Measurements from ENCODE around the gene ATP6V0E1.
A peak's percentile ranks its signal among the peaks of the same experiment; 100 is the strongest.
"Not testable (repeated sequence)": the region's sequence is repeated elsewhere in the genome, so short reads cannot be mapped to it uniquely, and the experiment has no call there.

Gene ATP6V0E1

GRCh38 chr5:173003360-173003759, 19.8 kb downstream of the ATP6V0E1 start:
- no peak for DNase-seq (ENCODE audit: low read depth, low spot score)

- DNase-seq (ENCODE audit: low read depth, low spot score), result no peak
Observed at GRCh38 chr5:173004013-173004412, 20.4 kb downstream of the ATP6V0E1 start.

DNA sequence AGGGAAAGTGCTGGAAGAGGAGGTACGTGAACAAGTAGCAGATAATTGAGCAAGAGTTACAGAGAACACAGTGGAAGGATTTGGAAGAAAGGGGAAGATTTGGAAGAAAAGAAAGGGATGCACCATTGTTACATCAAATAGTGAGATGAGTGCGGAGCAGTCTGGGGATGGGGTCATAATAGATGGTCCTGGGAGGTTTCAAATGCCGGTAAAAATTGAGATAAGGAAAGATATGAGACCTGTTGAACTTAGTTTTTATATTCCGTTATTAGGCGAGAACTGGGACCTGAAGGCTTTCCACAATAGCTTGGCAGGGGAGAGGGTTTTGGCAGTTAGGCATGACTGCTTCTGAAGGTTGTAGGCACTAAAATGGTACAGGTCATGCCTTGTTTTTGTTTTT, 20.9 kb downstream of the ATP6V0E1 start:
- DNase-seq (ENCODE audit: low read depth, low spot score), result no peak

DNA sequence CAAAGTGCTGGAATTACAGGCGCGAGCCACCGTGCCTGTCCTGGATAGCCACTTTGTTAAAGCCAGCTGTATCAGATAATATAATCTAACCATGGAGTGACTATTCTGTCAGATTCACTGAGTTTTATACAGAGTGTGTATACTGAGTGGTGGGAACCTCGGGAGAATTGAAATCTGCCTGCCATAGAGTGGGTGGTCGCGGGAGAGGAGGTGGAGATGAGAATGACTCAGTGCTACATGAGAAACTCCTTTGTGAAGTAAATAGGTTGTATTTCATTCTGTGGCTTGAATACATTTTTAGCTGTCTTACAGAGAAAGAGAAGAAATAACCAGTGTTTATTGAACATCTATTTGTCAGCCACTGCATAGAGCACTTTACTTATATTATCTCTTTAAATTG, 26.4 kb downstream of the ATP6V0E1 start:
- DNase-seq (ENCODE audit: low read depth, low spot score), result no peak

DNA sequence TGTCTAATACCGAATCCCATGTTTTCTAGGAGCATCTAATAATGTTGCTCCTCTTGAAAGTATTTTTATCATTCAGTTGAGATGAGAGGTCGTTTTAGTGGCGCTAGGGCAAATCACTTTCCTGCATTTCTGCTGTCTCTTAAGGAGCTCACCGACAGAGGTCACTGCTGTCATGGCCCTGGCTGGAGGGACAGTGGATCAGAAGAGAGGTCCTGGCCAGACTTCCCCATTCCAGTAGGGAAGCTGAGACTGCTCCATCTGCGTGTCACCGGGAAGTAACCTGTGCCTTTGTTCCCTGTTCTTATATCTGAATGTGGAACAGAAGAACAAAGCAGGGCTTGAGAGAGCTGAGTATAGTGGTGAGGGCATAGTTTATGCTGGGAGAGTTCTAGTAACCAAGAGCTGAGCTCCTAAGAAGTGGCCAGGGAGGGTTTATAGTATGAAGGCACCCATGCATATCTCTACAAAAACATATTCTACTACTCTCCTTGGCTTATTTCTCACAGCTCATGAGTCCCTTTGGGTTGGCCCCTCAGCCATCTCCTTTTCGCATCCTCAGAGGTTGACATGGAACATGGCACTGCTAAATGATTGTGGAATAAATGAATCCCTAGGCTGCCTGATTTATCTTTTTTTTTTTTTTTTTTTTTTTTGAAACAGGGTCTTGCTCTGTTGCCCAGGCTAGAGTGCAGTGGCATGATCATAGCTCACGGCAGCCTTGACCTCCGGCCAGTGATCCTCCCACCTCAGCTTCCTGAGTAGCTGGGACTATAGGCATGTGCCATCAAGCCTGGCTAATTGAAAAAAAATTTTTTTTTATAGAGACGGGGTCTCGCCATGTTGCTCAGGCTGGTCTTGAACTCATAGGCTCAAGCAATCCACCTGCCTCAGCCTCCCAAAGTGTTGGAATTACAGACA, 27.2 kb downstream of the ATP6V0E1 start:
- DNase-seq (ENCODE audit: low read depth, low spot score), result peak; percentile 55

- no peak for DNase-seq (ENCODE audit: low read depth, low spot score)
Observed at GRCh38 chr5:173011566-173011965, 28.0 kb downstream of the ATP6V0E1 start.

- DNase-seq (ENCODE audit: low read depth, low spot score), result no peak
Observed at GRCh38 chr5:173012882-173013281, 29.3 kb downstream of the ATP6V0E1 start.

GRCh38 chr5:173014671-173015070, 31.1 kb downstream of the ATP6V0E1 start:
- DNase-seq (ENCODE audit: low read depth, low spot score), result no peak

DNA sequence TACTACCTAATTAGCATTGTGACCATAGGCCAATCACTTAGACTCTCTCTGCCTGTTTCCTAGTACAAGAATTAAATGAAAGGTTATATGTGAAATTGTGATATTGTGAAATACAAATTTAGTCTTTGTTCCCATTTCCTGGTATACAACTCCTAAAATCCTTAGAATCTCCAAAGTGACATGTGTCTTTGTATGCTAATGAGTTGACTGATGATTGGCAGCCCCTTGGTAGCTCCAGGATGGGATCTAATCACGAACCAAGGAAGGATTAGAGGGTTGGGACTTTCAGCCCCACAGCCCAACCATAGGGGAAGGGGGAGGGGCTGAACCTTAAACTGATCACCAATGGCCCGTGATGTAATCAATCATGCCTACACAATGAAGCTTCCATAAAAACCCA, 31.6 kb downstream of the ATP6V0E1 start:
- DNase-seq (ENCODE audit: low read depth, low spot score), result no peak

- no peak for DNase-seq (ENCODE audit: low read depth, low spot score)
Observed at GRCh38 chr5:173015598-173016455, 32.3 kb downstream of the ATP6V0E1 start.

- no peak for DNase-seq (ENCODE audit: low read depth, low spot score)
Observed at GRCh38 chr5:173016598-173017046, 33.1 kb downstream of the ATP6V0E1 start.

DNA sequence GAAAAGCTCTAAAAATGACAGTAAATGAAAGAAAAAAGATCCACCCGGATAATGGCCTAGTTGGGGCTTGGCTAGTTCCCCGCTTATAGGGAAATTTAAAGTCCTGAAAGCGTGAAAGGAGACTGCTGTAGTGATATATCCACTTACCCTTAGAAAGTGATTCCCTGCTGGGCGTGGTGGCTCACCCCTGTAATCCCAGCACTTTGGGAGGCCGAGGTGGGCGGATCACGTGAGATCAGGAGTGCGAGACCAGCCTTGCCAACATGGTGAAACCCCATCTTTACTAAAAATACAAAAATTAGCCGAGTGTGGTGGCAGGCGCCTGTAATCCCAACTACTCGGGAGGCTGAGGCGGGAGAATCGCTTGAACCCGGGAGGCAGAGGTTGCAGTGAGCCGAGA, 33.5 kb downstream of the ATP6V0E1 start:
- not testable (repeated sequence) for DNase-seq (ENCODE audit: low read depth, low spot score)

DNA sequence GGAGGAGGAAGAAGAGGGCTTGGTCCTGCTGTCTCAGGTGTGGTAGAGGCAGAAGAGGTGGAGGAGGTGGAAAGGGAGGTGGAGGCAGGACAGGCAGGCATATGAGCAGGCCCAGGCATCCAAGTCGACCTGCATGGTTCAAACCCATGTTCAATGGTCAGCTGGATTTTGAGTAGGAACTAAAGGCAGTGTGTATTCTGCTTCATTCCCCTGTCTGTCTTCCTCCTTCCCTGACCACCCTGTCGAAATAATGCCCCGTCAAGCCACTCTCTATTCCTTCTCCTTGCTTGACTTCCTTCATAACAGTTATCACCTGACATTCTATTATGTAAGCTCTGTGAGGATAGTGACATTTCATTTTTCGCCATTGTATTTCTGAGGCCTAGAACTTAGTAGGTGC, 34.8 kb downstream of the ATP6V0E1 start:
- no peak for DNase-seq (ENCODE audit: low read depth, low spot score)

GRCh38 chr5:173020154-173020581, 36.6 kb downstream of the ATP6V0E1 start:
- DNase-seq (ENCODE audit: low read depth, low spot score), result no peak

DNA sequence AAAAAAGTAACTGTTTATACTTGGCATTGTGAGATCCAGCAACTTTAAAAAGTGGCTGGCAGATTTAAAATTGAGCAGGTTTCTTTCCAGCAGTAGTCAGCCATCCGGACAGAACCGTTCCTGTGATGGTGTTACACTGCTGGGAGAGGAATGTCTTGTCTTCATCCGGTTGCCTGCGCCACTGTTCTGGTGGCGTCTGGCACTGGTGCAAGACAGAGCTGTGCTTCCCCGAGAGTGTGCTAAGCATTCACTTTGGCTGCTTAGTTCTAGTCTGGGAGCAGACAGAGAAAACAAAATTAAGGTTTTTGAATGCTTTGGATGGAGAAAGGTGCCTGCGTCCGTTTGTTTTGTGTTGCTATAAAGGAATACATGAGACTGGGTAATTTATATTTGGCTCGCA, 37.1 kb downstream of the ATP6V0E1 start:
- DNase-seq (ENCODE audit: low read depth, low spot score), result no peak

- DNase-seq (ENCODE audit: low read depth, low spot score), result no peak
Observed at GRCh38 chr5:173025651-173026050, 42.1 kb downstream of the ATP6V0E1 start.

DNA sequence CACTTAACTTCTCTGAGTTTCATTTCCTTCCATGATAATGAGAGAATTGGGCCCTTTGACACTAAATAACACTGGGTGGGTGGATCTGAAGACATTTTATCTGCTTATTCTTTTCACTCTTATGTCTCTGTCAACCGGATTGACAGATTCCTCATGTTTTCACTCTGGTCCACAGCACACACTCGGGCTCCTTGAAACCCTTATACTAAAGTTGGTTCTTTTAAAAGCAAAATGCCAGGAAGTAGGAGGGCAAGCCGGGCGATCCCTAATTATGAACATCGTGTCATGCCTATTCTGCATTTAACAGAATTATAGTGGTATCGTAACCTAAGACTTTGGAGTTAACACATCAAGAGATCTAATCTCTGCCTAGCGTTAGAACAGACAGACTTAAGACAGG, 44.3 kb downstream of the ATP6V0E1 start:
- DNase-seq (ENCODE audit: low read depth, low spot score), result no peak

GRCh38 chr5:173028811-173029327, 45.3 kb downstream of the ATP6V0E1 start:
- DNase-seq (ENCODE audit: low read depth, low spot score), result no peak

GRCh38 chr5:173029499-173029921, 45.9 kb downstream of the ATP6V0E1 start:
- DNase-seq (ENCODE audit: low read depth, low spot score), result no peak

DNA sequence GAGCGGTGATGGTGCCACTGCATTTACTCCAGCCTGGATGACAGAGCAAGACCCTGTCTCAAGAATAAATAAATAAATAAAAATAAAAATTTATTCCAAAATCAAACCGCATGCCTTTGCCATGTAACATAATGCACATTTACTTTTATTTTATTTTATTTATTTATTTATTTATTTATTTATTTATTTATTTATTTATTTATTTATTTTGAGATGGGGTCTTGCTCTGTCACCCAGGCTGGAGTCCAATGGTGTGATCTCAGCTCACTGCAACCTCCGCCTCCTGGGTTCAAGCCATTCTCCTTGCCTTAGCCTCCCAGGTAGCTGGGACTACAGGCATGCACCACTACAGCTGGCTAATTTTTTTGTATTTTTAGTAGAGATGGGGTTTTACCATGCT, 48.5 kb downstream of the ATP6V0E1 start:
- not testable (repeated sequence) for DNase-seq (ENCODE audit: low read depth, low spot score)

GRCh38 chr5:173032730-173033129, 49.2 kb downstream of the ATP6V0E1 start:
- no peak for DNase-seq (ENCODE audit: low read depth, low spot score)

- DNase-seq (ENCODE audit: low read depth, low spot score), result no peak
Observed at GRCh38 chr5:173033923-173034322, 50.4 kb downstream of the ATP6V0E1 start.

All from ELF-1 (cell line).